Natural killer cell (primary cell): Measurements from ENCODE around the gene PEX10. TPM values are rescaled to one million over a fixed set of nuclear protein-coding genes. Genes with fewer than 3 reads are reported as not detected.

Source experiments
- ATAC-seq, 3 donors: fragments of 150-1000 bp in 2 of 3; fragments of 200-7000 bp in 1 of 3; cut with Tn5 transposase; 1 replicate in 1 of 3; 2 replicates in 2 of 3; pipeline ENCODE4 v1.10.0; 2021; ENCODE audit warnings: mild to moderate bottlenecking in 2 of 3, moderate library complexity in 2 of 3
- DNase-seq, 2 donors: peaks; one replicate each; pipeline versions ENCODE4 v3.0.0 to v3.0.0-alpha.2; 2013 to 2021; ENCODE audit warnings: mixed read lengths in 1 of 2
- H3K27ac ChIP-seq: one replicate; pipeline ENCODE4 v1.5.1; 2013; ENCODE audit warnings: mild to moderate bottlenecking, low read length
- H3K27me3 ChIP-seq: one replicate; pipeline ENCODE4 v1.6.1; 2013; ENCODE audit warnings: low read length; ENCODE audit not compliant: control insufficient read depth, insufficient read depth
- H3K36me3 ChIP-seq: one replicate; pipeline ENCODE4 v1.6.1; 2013; ENCODE audit warnings: low read length; ENCODE audit not compliant: control insufficient read depth, insufficient read depth
- H3K4me1 ChIP-seq: one replicate; pipeline ENCODE4 v1.6.1; 2013; ENCODE audit warnings: low read length; ENCODE audit not compliant: control insufficient read depth, insufficient read depth
- H3K4me3 ChIP-seq: one replicate; pipeline ENCODE4 v1.5.1; 2013; ENCODE audit warnings: low read length
- H3K9me3 ChIP-seq: one replicate; pipeline ENCODE4 v1.6.1; 2013; ENCODE audit warnings: low read length; ENCODE audit not compliant: control insufficient read depth, insufficient read depth
- H3K27ac Mint-ChIP-seq, 2 donors: one replicate each; pipeline ENCODE4 v1.8.0; 2022; ENCODE audit warnings: mild to moderate bottlenecking in 2 of 2, mixed read lengths in 2 of 2, moderate library complexity in 1 of 2
- H3K27me3 Mint-ChIP-seq, 2 donors: one replicate each; pipeline ENCODE4 v1.8.0; 2022; ENCODE audit warnings: low read depth in 2 of 2, mixed read lengths in 2 of 2
- H3K36me3 Mint-ChIP-seq: one replicate; pipeline ENCODE4 v1.8.0; 2022; ENCODE audit warnings: mixed read lengths
- H3K4me1 Mint-ChIP-seq, 2 donors: one replicate each; pipeline ENCODE4 v1.8.0; 2022; ENCODE audit warnings: mixed read lengths in 2 of 2
- H3K4me3 Mint-ChIP-seq: one replicate; pipeline ENCODE4 v1.8.0; 2022; ENCODE audit warnings: mild to moderate bottlenecking, moderate library complexity, mixed read lengths
- H3K9me3 Mint-ChIP-seq, 2 donors: one replicate each; pipeline ENCODE4 v1.8.0; 2022; ENCODE audit warnings: mixed read lengths in 2 of 2
- CTCF ChIP-seq: fragments of 200-600 bp; IDR thresholded peaks from one replicate; pipeline ENCODE4 v1.8.0; 2022; ENCODE audit warnings: antibody characterized with exemption
- WGBS: methylation state at CpG from one replicate; pipeline ENCODE4 v1.1.7; 2013; ENCODE audit warnings: missing lambda C conversion rate; ENCODE audit not compliant: insufficient coverage; 5-methylcytosine and 5-hydroxymethylcytosine counted together
- intact Hi-C: fragments of 100-400 bp; cut with micrococcal nuclease; formaldehyde crosslinking; loops from one replicate; pipeline ENCODE4 v1.14.2; 2022
- total RNA-seq, 4 donors: library from RNA; stranded (reverse); fragments of 120-200 nt in 1 of 4; gene quantifications; one replicate each; pipeline versions ENCODE4 v1.2.3 to v1.2.4, GENCODE V29; 2013 to 2022

PEX10 gene
- 10 to 100 TPM in 1 of 3 donors, 1 to 10 TPM in 2; 8.1 to 11.1 (median 9.8) TPM for total RNA-seq
- total RNA-seq (2013) = 10.9 TPM

- ATAC-seq = peak; percentile 92 to 98 (median 93)
These were observed at the start of gene PEX10 for GRCh38 chr1:2412395-2412772. PEX10 (minus strand) TSS chr1:2412564; CDS start chr1:2412502, 62 bp downstream.

GRCh38 chr1:2460996-2461751 lies 48.8 kb upstream of the PEX10 start:
- TF ChIP-seq CTCF = no peak
- ATAC-seq (no peak), DNase-seq (no peak)
- Mint-ChIP-seq H3K4me3 (no peak overlapping the region), H3K36me3 (no peaks in the 10 kb centered on the region), H3K4me1 (peaks cover 5 to 10% of the 10 kb centered on the region in 2 donors), H3K27ac (no peak overlapping the region), H3K9me3 (no peaks in the 10 kb centered on the region), H3K27me3 (no peaks in the 10 kb centered on the region)
- Histone ChIP-seq H3K4me1 (peaks cover 18% of the 10 kb centered on the region), H3K27me3 (no peaks in the 10 kb centered on the region), H3K36me3 (no peaks in the 10 kb centered on the region), H3K9me3 (no peaks in the 10 kb centered on the region), H3K4me3 (no peak overlapping the region), H3K27ac (no peak overlapping the region)
- intact Hi-C loops = no loop called here
- WGBS = 82% methylated on average over 18 of the region's 18 CpGs

More at GRCh38 chr1:2412395-2412772, at the start of gene PEX10:
- peak within 1 kb of the TSS; percentile 66 to 90 for H3K27ac Mint-ChIP-seq
- Histone ChIP-seq H3K36me3 (peaks cover 8% of the 10 kb centered on the region), H3K4me3 (peak within 1 kb of the TSS; percentile 56), H3K9me3 (no peaks in the 10 kb centered on the region), H3K27me3 (no peaks in the 10 kb centered on the region), H3K4me1 (peaks cover 52% of the 10 kb centered on the region), H3K27ac (peak within 1 kb of the TSS; percentile 70)
- TF ChIP-seq CTCF = no peak
- WGBS = under 1% methylated on average over 55 of the region's 55 CpGs
- no peaks in the 10 kb centered on the region for H3K27me3 Mint-ChIP-seq
- intact Hi-C loops = loop anchor here (1.0 to 10.0 kb wide), 3 partner anchors 21 to 1012 kb away; partner anchors contain the start of genes MORN1 and RER1
- peaks cover 23 to 37% of the 10 kb centered on the region in 2 donors for H3K4me1 Mint-ChIP-seq
- peak; percentile 98 for DNase-seq
- no peaks in the 10 kb centered on the region for H3K9me3 Mint-ChIP-seq
- peak within 1 kb of the TSS; percentile 86 for H3K4me3 Mint-ChIP-seq
- H3K36me3 Mint-ChIP-seq = no peaks in the 10 kb centered on the region

GRCh38 chr1:2460203-2460602 lies 47.8 kb upstream of the PEX10 start:
- no peak overlapping the region for H3K4me3 Mint-ChIP-seq
- H3K4me1 Mint-ChIP-seq = peaks cover 5 to 10% of the 10 kb centered on the region in 2 donors
- Histone ChIP-seq H3K4me1 (peaks cover 9% of the 10 kb centered on the region), H3K4me3 (no peak overlapping the region), H3K27me3 (no peaks in the 10 kb centered on the region), H3K36me3 (no peaks in the 10 kb centered on the region), H3K9me3 (no peaks in the 10 kb centered on the region), H3K27ac (no peak overlapping the region)
- intact Hi-C loops = no loop called here
- 69% methylated on average over 8 of the region's 8 CpGs for WGBS
- H3K9me3 Mint-ChIP-seq = no peaks in the 10 kb centered on the region
- H3K36me3 Mint-ChIP-seq = no peaks in the 10 kb centered on the region
- no peak for DNase-seq
- no peak for TF ChIP-seq CTCF
- no peak for ATAC-seq
- H3K27ac Mint-ChIP-seq = no peak overlapping the region
- no peaks in the 10 kb centered on the region for H3K27me3 Mint-ChIP-seq
